Transverse colon (tissue), 4 donors: Measurements from ENCODE around the gene RPL19.

Experiments used
- CTCF ChIP-seq, 5 experiments: fragments of 200-600 bp in 3 of 5; fragments of 450-650 bp in 2 of 5; sonication (generic) in 3 of 5; IDR thresholded peaks; 1 replicate in 2 of 5; 2 replicates in 3 of 5; pipeline ENCODE4 v1.5.1; 2016 to 2017; ENCODE audit warnings: antibody characterized with exemption in 5 of 5, inconsistent platforms in 3 of 5, mild to moderate bottlenecking in 2 of 5, moderate library complexity in 1 of 5
- EP300 ChIP-seq: sonication (generic); formaldehyde crosslinking; IDR thresholded peaks from one replicate; pipeline ENCODE4 v1.6.1; 2017; ENCODE audit warnings: antibody characterized with exemption, low read depth
- POLR2A ChIP-seq: fragments of 450-650 bp; IDR thresholded peaks from one replicate; pipeline ENCODE4 v1.6.1; 2016; ENCODE audit warnings: antibody characterized with exemption, mild to moderate bottlenecking, moderate library complexity
- POLR2AphosphoS5 ChIP-seq, 3 donors: sonication (generic); formaldehyde crosslinking; IDR thresholded peaks; one replicate each; pipeline ENCODE4 v1.6.1; 2016; ENCODE audit warnings: antibody characterized with exemption in 3 of 3

- TF ChIP-seq POLR2A (no peak), EP300 (no peak), POLR2AphosphoS5 (IDR thresholded peaks at IDR 0.05) (no peak), CTCF (IDR thresholded peaks at IDR 0.05) (no peak)
Observed at GRCh38 chr17:39225308-39225958, 25.4 kb downstream of the RPL19 start, which contains the start of gene STAC2.
